DMS114 treated with DMSO at 0.1 percent for 48 hours (cell line): ENCODE measurements around the gene C13orf46.
"Not testable (repeated sequence)": the region's sequence is repeated elsewhere in the genome, so short reads cannot be mapped to it uniquely, and the experiment has no call there.

Experiments used
- DNase-seq: peaks from one replicate; lab custom pipeline; 2025; ENCODE audit not compliant: unreplicated experiment; lab: John Stamatoyannopoulos, UW

The C13orf46 gene

DNA sequence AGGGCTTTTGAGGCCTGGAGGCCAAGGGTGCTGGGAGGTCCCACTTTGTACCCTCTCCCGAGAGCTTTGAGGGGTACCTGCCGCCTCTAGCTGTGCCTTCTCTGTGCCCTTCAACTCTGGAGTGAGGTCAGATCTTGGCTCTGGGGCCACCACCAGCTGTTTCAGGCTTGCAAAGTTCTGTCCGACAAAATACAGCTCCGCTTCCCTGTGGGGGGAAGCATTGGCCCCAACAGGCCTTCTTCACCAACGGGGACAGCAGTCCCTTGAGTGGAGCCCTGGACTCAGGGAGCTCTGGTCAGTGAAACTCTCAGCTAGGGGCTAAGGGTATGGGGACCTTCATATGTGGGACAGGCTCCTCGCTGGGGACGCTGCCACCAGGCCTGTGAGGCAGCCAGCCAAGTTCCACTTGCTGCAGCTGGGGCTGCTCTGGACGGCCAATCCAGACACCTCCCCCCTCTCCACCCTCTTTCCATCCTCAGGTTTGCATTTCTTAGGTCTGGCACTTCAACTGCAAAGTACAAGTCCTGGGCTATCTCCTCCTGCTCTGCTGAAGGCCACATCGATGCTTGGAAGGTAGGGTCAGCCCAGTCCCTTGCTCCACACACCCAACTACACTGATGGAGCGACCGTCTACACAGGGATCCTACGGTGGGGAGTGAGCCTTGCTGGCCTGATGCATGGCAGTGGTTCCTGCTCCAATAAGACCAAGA is 46.8 kb downstream of the C13orf46 start:
- no peak for DNase-seq

DNA sequence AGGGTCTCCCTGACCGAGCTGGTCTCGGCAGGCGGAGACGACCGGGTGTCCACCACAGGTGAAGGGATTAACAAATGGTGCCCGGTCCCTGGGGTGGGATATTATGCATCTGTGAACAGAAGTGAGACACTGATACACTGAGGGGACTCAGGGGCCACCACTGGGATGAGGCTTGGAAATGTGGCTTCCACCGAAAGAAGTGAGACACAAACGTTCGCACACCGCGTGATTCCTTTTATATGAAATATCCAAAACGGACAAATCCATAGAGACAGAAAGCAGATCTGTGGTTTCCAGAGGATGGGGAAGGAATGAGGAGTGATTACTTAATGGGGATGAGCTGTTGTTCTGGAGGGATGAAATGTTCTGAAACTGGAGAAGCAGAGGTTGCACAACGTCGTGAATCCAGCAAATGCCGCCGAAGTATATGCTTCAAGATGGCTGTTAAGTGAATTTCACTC is 47.5 kb downstream of the C13orf46 start:
- DNase-seq, result no peak

DNA sequence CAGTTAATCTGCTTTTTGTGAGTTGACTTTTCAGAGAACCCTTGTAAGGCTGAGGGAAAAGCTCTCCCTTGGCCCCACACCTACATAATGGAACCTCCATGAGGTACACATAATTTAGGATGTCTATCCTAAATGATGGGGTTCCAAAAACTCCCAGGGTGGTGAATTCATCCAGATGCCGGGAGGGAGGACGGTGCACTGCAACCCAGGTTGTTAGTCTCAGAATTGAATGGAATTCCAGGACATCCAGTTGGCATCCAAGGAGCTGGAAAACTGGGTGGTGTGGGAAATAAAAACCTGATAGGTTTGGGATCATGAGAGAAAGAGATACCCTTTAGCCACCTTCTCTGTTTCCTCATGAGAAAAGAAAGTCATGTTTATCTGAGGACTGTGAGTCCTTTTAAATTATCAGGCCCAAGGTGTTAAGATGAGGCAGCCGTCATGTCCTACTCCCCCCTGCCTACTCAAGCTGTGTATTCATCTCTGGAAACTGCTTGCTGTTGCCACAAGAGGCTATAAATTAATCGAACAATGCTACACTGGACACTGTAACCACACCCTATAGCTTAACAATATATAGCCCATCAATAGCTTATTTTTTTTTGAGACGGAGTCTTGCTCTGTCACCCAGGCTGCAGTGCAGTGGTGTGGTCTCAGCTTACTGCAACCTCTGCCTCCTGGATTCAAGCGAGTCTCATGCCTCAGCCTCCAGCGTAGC is 49.5 kb downstream of the C13orf46 start:
- DNase-seq, result no peak

DNA sequence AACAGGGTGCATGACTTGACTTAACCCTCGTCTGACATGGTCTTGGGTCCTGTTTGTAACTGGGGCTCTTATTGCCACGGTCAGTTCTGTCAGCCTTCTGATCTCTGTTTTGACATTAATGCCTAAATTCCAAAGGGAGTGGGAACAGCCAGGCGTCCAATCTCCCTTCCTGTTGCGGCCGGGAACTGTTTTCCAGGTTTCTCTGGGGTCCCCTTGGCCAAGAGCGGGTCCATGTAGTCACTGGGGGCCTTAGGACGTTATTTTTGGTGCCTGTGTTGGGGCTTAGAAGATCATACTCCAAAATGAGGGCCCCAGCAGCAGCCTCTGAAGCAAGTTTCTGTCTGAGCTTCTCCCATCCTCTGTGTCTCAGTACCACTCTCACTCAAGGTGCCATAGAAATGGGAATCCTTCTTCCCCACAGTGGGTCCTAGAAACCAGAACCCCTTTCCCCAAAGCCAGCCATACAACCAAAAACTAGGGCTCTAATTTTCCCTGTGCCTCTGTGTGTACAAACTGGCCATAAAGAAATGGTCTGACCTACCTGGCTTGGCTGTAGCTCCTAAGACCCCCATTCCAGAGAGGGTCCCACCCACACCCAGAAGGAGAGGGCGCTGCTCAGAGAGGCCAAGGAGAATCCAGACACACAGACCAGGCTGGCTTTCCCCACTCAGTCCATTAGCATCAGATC is 50.4 kb downstream of the C13orf46 start:
- DNase-seq, result no peak

DNA sequence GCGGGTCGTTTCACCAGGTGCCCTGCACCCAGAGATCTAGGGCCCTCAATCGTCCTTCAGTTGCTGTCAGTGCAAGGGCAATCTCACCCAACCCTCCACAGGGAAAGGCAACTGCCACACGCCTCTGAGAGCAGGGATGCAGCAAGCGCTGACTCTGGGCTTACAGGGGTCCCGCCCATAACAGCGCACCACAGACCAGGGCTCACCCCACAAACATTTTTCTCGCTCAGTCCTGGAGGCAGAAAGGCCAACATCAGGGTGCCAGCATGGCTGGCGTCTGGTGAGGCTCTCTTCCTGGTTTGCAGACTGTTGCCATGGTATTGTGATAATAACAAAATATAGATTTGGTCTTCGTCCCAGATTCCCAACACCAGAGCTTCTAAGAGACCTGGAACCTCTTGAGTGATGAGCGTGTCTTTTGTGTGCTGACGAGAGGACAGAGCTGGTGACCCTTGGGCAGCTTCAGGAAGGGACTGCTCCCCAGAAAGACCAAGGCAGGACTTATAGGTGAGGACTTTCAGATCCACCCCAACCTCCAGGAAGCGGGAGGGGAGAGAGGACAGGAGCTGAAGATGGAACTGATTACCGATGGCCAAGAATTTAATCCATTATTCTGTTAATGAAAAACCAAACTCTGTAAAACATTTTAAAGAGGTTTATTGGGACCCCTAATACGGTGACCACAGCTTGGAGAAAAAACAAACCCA is 51.3 kb downstream of the C13orf46 start:
- no peak for DNase-seq

DNA sequence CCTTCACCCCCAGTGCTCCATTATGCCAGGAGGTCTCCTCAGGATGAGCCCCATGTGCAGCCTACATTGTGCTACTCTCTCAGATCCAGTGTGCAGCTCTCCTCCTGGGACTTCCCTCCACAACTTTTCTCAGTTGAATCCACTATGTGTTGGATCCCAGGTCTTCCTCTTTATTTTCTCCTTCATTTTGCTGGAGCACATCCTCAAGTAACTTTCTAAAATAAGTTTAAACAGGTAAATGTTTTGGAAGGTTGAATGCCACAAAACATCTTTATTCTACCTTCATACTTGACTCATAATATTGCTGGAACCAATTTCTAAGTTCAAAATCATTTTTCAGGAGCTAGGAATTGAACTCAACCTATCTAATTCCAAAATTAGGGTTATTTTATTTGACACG is 52.1 kb downstream of the C13orf46 start:
- DNase-seq, result no peak

DNA sequence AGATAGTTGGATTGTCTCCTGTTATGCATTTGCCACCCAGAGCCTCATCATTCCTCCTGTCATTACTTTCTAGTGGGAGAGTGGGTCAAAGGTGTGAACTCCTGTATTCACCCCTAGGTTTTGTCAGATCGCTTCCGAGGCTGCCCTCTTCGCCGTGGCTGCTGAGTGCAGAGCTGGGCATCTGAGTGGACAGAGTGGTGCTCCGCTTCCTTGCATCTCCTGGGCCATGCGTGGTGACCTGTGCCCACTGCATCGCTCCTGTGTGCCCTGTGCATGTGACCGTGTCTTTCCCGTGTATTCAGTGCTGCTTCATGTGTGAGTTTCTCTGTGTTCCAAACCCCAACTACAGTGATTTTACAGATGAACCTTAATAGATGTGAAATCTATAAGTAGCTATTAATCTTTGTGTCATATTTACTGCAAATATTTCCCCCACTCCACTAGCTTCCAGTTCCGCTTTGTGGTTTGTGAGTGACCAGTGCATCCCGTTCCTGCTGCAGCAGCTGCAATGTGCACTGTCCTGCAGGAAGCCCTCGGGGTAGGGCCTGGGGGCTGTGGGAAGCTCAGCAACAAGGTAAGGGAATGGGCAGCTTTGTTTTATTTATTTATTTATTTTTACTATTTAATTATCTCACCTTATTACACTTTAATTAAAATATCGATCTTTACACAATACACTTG is 53.1 kb downstream of the C13orf46 start:
- no peak for DNase-seq

DNA sequence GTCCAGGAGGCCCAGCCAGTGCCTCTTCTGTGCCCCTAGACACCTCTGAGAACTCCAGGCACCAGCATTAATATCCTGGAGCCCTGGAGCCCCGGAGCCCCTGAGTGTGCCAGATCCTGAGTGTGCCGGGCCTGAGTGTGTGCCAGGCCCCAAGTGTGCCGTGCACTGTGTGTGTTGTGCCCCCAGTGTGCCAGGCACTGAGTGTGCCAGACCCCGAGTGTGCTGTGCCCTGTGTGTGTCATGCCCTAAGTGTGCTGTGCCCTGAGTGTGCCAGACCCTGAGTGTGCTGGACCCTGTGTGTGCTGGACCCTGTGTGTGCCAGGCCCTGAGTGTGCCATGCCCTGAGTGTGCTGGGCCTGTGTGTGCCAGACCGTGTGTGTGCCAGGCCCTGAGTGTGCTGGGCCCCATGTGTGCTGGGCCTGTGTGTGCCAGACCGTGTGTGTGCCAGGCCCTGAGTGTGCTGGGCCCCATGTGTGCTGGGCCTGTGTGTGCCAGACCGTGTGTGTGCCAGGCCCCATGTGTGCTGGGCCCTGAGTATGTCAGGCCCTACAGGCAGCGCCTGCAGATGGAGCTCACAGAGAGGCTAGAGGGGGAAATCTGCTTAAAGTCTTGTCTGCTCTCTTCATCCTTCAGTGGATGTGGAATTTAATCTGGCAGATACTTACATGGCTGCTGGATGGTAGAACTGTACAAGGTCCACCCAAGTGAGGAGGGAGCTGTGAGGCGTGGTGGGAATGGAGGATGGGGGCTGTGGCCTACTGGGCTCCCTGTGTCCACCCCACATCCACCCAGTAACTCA is 53.9 kb downstream of the C13orf46 start:
- no peak for DNase-seq

DNA sequence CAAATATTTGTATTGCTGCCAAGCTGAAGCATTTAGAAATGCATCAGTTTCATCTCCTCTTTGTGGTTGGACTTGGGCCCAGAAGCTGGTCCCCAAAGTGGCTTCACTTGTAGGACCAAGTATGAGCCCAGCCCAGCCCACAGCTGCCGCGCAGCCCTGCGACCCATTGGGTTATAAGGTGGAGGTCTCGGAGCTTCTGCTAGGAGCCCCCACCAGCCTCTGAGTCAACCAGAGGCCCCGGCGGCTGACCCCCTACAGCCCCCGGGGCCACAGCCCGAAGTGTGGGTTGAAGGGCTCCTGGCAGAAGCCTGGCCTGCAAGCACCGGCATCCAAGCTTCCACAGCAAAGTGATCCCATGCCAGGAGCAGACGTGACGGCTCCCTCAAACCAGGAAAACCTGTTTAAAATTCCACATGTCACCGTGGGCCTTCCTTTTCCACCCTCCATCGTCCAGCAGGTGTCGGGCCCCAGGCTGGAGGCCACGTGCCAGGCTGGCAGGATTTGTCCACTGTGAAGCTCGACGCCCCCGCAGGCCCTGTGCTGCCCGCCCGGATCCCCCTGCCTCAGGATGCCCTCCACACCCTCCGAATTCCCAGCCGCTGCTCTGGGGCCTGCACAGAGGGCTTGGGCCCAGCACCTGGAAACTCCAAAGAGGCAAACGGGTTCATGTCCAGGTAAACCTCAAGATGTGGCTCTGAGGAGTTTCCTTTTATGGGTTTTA is 54.7 kb downstream of the C13orf46 start:
- no peak for DNase-seq

DNA sequence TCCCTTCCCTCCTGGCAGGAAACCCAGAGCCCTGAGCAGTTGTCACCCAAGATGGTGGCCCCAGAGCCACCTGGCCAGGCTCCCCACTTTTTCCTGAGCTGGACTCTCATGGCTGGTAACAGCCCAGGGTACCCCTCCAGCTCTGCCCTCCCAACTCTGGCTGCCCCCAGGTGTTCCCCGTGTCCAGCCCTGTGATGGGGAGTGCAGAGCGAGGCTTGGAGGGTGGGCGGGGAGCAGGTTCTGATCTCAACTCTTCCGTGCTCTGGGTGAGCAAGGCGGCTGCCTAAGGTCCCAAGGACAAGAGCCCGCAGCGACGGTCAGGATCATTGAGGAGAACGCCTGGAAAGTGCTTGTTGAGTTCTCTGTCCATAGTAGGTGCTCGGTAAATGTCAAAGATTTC is 55.3 kb downstream of the C13orf46 start:
- no peak for DNase-seq

DNA sequence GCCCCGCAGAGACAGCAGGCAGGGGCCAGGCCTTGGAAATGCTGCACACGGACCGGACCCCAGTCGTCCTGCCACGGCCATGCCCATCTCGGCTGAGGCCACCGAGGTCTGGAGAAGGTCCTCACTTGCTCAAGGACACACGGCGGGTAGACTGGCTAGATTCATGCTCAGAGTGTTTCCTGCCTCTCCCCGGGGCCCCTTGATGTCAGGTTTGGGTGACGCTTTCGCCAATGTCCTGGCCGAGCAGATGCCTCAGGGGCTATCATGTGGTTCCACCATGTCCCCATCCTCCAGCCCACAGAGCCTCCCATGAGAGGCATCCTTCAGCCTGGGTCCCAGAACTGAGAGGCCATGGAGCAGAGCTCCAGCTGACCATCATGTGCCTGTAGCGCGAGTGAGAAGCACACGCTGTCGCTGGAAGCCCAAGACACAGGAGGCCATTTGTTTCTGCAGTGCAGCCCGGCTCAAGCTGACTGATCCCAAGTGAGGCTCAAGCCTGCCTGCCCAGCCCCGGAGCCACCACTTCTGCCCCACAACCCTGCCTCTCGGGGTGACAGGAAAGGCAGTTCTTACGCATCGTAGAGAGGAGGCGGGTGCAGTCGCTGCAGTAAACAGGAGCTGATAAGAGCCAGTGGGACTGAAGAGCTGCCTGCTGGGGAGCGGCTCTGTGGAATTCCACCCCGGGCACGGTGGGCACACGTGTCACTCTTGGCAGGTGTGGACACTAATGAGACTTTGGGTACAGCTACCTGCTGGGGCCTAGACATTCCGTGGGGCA is 56.1 kb downstream of the C13orf46 start:
- no peak for DNase-seq

DNA sequence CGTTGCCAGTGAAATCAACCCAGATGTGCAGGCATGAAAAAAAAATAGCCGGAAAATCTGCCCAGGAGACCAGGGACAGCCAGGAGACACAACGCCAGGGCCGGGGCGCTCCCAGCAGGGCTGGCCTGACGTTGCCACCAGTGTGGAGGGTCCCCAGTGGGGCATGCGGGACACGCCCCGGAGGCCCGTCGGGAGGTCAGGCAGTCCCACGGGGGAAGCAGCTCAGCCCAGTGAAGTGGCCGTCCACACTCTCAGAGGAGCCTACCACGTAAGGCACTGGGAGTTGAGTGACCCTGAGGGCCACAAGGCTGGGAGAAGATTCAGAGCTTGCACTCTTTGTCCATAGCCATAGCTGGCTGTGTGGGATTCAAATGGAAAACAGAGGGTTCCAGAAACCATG is 56.8 kb downstream of the C13orf46 start:
- no peak for DNase-seq

DNA sequence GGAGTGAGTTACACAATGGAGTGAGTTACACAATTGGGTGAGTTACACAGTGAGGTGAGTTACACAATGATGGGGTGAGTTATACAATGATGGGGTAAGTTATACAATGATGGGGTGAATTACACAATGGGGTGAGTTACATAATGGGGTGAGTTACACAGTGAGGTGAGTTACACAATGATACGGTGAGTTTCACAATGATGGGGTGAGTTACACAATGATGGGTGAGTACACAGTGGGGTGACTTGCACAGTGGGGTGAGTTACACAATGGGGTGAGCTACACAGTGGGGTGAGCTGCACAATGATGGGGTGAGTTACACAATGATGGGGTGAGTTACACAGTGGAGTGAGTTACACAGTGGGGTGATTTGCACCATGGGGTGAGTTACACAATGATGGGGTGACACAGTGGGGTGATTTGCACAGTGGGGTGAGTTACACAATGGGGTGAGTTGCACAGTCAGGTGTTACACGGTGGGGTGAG is 57.5 kb downstream of the C13orf46 start:
- no peak for DNase-seq

DNA sequence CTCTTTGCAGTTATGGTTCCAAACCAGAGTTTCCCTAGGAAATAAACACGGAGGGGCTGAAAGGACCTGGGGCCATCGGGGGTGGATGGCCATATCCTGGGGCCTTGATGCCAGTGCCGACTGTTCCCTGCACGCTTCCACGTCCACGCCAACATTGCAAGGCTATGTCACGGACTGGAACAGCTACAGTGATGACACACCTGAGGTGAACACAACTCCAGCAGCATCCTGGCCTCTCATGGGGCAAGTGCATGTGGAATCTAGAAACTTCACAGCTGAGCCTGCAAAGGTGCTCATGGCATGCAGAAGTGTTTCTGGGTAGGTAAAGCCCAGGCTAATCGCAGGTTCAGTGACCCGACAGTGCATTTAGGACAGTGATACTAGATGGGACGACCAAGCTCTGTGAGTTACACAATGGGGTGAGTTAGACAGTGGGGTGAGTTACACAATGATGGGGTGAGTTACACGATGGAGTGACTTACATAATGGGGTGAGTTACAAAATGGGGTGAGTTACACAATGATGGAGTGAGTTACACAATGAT is 58.0 kb downstream of the C13orf46 start:
- no peak for DNase-seq

DNA sequence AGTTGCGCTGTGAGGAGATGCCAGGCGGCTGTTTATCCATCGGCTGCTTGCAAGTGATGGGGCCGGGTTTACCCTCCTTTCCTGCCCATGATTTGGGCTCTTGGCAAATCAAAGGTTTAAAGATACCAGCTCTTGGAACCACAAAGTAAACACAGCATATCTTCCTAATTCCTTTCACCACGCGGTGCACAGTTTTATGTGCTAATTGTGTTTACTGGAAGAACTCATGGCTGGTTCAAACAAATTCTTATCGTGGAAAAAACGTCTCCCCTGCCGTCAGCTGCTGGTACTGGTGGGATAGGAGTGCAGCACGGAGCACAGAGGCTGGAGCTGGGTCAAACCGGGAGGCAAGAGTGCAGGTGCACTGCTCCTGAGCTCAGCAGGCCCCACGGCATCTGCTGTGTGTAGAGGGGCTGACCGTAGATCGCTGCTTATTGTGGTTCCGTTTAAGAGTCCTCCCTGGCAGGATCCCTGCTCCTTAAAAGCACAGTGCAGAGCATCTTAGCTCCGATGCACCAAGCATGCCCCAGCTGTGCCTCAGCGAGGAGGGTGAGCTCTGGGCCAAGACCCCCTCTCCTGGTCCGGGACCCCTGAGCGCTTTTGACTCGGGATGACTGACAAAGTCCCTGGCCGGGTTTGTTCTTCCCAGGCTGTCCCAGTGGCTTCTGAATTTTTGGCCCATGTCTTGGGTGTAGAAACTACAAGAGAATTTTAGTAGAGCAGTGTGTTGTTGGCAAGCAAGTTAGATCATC is 58.7 kb downstream of the C13orf46 start:
- DNase-seq, result no peak

DNA sequence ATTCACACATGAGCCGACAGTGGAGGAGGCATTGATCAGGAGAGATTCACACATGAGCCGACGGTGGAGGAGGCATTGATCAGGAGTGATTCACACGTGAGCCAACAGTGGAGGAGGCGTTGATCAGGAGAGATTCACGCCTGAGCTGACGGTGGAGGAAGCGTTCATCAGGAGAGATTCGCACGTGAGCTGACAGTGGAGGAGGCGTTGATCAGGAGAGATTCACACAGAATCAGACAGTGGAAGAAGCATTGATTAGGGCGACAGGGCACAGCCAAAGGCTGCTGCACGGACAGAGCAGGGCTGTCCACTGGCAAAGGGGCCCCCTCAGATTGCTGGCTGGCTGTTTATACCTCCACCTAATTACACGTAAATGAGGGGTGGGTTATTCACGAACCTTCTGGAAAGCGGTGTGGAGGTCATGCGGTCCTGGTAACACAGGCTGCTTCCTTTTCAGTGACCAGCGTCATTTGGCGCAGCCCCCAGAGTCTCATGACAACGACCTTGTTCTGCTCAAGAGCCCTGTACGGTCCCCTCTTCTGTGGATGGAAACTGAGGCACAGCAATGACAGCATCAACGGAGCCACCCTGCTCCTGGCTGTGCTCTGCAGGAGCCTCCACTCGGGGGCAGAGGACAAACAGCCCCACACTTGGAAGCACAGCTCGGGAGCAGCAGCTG is 59.4 kb downstream of the C13orf46 start:
- no peak for DNase-seq

DNA sequence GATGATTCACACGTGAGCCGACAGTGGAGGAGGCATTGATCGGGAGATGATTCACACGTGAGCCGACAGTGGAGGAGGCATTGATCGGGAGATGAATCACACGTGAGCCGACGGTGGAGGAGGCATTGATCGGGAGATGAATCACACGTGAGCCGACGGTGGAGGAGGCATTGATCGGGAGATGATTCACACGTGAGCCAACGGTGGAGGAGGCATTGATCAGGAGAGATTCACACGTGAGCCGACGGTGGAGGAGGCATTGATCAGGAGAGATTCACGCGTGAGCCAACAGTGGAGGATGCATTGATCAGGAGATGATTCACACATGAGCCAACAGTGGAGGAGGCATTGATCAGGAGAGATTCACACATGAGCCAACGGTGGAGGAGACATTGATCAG is 60.0 kb downstream of the C13orf46 start:
- DNase-seq, result not testable (repeated sequence)
